Measurements from ENCODE around the gene STK11IP.

GRCh38 chr2:219573166-219573565 lies 24.5 kb upstream of the STK11IP start:
- TF ChIP-seq CTCF (conservative IDR thresholded peaks at IDR 0.05; ENCODE audit: low read depth, low read length): no peak
- TF ChIP-seq EZH2 (IDR thresholded peaks at IDR 0.05; ENCODE audit: borderline replicate concordance, low read depth, low read length, poor library complexity, severe bottlenecking): no peak
